Thoracic aorta (tissue), 2 donors: ENCODE results near the gene SUSD6. TPM values are rescaled to one million over a fixed set of nuclear protein-coding genes. Genes with fewer than 3 reads are reported as not detected.

Experiments used
- ATAC-seq: fragments of 150-250 bp; one replicate; pipeline ENCODE4 v1.8.0; 2017; ENCODE audit warnings: low read depth; ENCODE audit not compliant: insufficient number of reproducible peaks, low FRiP score
- DNase-seq: peaks from one replicate; pipeline ENCODE4 v3.0.0-alpha.2; 2020; ENCODE audit warnings: low spot score
- H3K27ac ChIP-seq, 2 donors: fragments of 200-600 bp; sonication (generic); 1 replicate in 1 of 2; 2 replicates in 1 of 2; pipeline ENCODE4 v1.5.1; 2016; ENCODE audit warnings: mild to moderate bottlenecking in 2 of 2, moderate library complexity in 2 of 2
- H3K27me3 ChIP-seq: fragments of 200-600 bp; sonication (generic); replicated peaks from 2 replicates; pipeline ENCODE4 v1.6.0; 2016; ENCODE audit warnings: mild to moderate bottlenecking; ENCODE audit not compliant: insufficient read depth
- H3K36me3 ChIP-seq: fragments of 200-600 bp; sonication (generic); one replicate; pipeline ENCODE4 v1.5.1; 2016
- H3K4me1 ChIP-seq, 2 donors: fragments of 200-600 bp; sonication (generic); 1 replicate in 1 of 2; 2 replicates in 1 of 2; pipeline versions ENCODE4 v1.5.1 to v1.6.0; 2016; ENCODE audit warnings: low read depth in 2 of 2, mild to moderate bottlenecking in 1 of 2; ENCODE audit not compliant: control insufficient read depth in 1 of 2
- H3K4me3 ChIP-seq: fragments of 200-600 bp; sonication (generic); 2 replicates; pipeline ENCODE4 v1.5.1; 2016; ENCODE audit warnings: mild to moderate bottlenecking
- H3K9me3 ChIP-seq: fragments of 200-600 bp; sonication (generic); 2 replicates; pipeline ENCODE4 v1.5.1; 2016
- total RNA-seq, 2 donors: library from RNA; depleted of rRNA; stranded (reverse); fragments of >200 nt; gene quantifications; one replicate each; pipeline versions ENCODE4 v1.1.0 to v1.2.3, GENCODE V29; 2016
- TF ChIP-seq, protein P1 (sequence below): fragments of 200-600 bp; sonication (generic); IDR thresholded peaks from one replicate; pipeline ENCODE4 v1.5.1; 2019; ENCODE audit warnings: antibody characterized with exemption

Gene SUSD6
- total RNA-seq, 2 donors from 2014 or later = 51.7 to 80.1 TPM

- DNase-seq (no peak), ATAC-seq (no peak)
- Histone ChIP-seq H3K9me3 (no peaks in the 10 kb centered on the region), H3K36me3 (no peaks in the 10 kb centered on the region), H3K27ac (no peak overlapping the region), H3K4me3 (no peak overlapping the region), H3K4me1 (no peaks in the 10 kb centered on the region), H3K27me3 (no peaks in the 10 kb centered on the region)
- TF ChIP-seq, protein P1, sequence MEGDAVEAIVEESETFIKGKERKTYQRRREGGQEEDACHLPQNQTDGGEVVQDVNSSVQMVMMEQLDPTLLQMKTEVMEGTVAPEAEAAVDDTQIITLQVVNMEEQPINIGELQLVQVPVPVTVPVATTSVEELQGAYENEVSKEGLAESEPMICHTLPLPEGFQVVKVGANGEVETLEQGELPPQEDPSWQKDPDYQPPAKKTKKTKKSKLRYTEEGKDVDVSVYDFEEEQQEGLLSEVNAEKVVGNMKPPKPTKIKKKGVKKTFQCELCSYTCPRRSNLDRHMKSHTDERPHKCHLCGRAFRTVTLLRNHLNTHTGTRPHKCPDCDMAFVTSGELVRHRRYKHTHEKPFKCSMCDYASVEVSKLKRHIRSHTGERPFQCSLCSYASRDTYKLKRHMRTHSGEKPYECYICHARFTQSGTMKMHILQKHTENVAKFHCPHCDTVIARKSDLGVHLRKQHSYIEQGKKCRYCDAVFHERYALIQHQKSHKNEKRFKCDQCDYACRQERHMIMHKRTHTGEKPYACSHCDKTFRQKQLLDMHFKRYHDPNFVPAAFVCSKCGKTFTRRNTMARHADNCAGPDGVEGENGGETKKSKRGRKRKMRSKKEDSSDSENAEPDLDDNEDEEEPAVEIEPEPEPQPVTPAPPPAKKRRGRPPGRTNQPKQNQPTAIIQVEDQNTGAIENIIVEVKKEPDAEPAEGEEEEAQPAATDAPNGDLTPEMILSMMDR = no peak
Observed at GRCh38 chr14:69581316-69581935, 30.0 kb upstream of the SUSD6 start.

- no peaks in the 10 kb centered on the region for H3K27me3 ChIP-seq
- TF ChIP-seq, protein P1 = no peak
- H3K9me3 ChIP-seq = no peaks in the 10 kb centered on the region
- no peaks in the 10 kb centered on the region for H3K4me1 ChIP-seq
- no peak overlapping the region for H3K4me3 ChIP-seq
- ATAC-seq (no peak), DNase-seq (no peak)
- H3K36me3 ChIP-seq = no peaks in the 10 kb centered on the region
- H3K27ac ChIP-seq = no peak overlapping the region
Observed at GRCh38 chr14:69582212-69582611, 29.2 kb upstream of the SUSD6 start.

DNA sequence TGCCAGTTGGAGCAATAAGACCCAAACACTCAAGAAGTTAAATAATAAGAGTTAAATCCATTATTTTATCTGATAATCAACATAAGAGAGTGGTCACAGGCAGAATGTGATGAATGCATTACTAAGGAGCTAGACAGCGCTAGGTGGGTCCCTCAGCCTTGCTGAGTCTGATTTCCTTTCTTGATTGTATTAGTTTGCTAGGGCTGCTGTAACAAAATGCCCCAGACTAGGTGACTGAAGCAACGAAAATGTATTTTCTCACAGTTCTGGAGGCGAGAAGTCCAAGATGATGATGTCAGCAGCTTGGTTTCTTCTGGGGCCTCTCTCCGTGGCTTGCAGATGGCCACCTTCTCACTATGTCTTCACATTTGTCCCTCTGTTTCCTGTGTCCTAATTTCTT, 28.6 kb upstream of the SUSD6 start:
- ATAC-seq = no peak
- H3K4me3 ChIP-seq = no peak overlapping the region
- H3K27ac ChIP-seq = no peak overlapping the region
- no peaks in the 10 kb centered on the region for H3K4me1 ChIP-seq
- no peaks in the 10 kb centered on the region for H3K9me3 ChIP-seq
- DNase-seq = no peak
- H3K36me3 ChIP-seq = no peaks in the 10 kb centered on the region
- TF ChIP-seq, protein P1 = no peak
- no peaks in the 10 kb centered on the region for H3K27me3 ChIP-seq

- DNase-seq (no peak), ATAC-seq (no peak)
- TF ChIP-seq, protein P1 = no peak
- no peaks in the 10 kb centered on the region for H3K4me1 ChIP-seq
- no peaks in the 10 kb centered on the region for H3K9me3 ChIP-seq
- no peaks in the 10 kb centered on the region for H3K36me3 ChIP-seq
- no peak overlapping the region for H3K27ac ChIP-seq
- H3K27me3 ChIP-seq = no peaks in the 10 kb centered on the region
- H3K4me3 ChIP-seq = no peak overlapping the region
Observed at GRCh38 chr14:69584389-69584788, 27.0 kb upstream of the SUSD6 start.

- Histone ChIP-seq H3K4me1 (no peaks in the 10 kb centered on the region), H3K36me3 (no peaks in the 10 kb centered on the region), H3K9me3 (no peaks in the 10 kb centered on the region), H3K4me3 (no peak overlapping the region), H3K27ac (no peak overlapping the region), H3K27me3 (no peaks in the 10 kb centered on the region)
- TF ChIP-seq, protein P1 = no peak
- DNase-seq (no peak), ATAC-seq (no peak)
Observed at GRCh38 chr14:69586404-69586803, 25.0 kb upstream of the SUSD6 start.
